ENCODE data around the gene C19orf85. TPM values are rescaled to one million over a fixed set of nuclear protein-coding genes. Genes with fewer than 3 reads are reported as not detected.
A peak's percentile ranks its signal among the peaks of the same experiment; 100 is the strongest.

C19orf85 gene
- total RNA-seq, 1 donor from 2014 or later: not detected

DNA sequence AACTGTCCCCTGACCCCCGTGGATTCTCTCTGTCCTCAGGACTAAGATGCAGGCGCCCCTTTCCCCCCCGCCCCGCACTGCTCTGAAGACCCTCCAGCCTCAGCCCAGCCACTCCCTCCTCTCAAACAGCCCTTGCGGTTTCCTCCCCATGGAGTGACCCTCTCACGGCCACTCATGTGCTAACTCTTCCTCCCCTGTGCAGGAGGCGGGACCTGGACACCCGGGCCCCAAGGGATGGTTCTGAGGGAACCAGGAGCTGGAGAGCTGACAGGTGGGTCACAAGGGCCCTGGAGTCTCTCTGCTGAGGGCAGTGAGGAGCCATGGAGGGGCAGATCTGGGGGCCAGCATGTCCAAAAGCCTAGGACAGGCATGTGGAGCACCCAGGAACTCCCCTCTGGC lies 5.0 kb downstream of the C19orf85 start:
- H3K9me3 Mint-ChIP-seq: no peaks in the 10 kb centered on the region
- H3K27ac Mint-ChIP-seq: no peak overlapping the region
- H3K36me3 ChIP-seq: no peaks in the 10 kb centered on the region
- no peak overlapping the region for H3K27ac ChIP-seq
- no peak overlapping the region for H3K4me3 ChIP-seq
- H3K4me3 Mint-ChIP-seq: peak overlapping the region; percentile 87
- no peak overlapping the region for H2AFZ ChIP-seq (replicated peaks)
- H4K20me1 ChIP-seq (ENCODE audit: low read depth): peaks cover under 1% of the 10 kb centered on the region
- H3K79me2 ChIP-seq (ENCODE audit: low read depth): no peaks in the 10 kb centered on the region
- DNase-seq (ENCODE audit: low spot score): no peak
- no peaks in the 10 kb centered on the region for H3K9me3 ChIP-seq (ENCODE audit: low read depth)
- peaks cover 38% of the 10 kb centered on the region for H3K4me1 Mint-ChIP-seq
- no peaks in the 10 kb centered on the region for H3K27me3 ChIP-seq
- TF ChIP-seq EZH2phosphoT487 (IDR thresholded peaks at IDR 0.05) (no peak), EZH2 (IDR thresholded peaks at IDR 0.05) (no peak)
- TF ChIP-seq, protein P1, sequence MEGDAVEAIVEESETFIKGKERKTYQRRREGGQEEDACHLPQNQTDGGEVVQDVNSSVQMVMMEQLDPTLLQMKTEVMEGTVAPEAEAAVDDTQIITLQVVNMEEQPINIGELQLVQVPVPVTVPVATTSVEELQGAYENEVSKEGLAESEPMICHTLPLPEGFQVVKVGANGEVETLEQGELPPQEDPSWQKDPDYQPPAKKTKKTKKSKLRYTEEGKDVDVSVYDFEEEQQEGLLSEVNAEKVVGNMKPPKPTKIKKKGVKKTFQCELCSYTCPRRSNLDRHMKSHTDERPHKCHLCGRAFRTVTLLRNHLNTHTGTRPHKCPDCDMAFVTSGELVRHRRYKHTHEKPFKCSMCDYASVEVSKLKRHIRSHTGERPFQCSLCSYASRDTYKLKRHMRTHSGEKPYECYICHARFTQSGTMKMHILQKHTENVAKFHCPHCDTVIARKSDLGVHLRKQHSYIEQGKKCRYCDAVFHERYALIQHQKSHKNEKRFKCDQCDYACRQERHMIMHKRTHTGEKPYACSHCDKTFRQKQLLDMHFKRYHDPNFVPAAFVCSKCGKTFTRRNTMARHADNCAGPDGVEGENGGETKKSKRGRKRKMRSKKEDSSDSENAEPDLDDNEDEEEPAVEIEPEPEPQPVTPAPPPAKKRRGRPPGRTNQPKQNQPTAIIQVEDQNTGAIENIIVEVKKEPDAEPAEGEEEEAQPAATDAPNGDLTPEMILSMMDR (IDR thresholded peaks at IDR 0.05): no peak
- peaks cover 8% of the 10 kb centered on the region for H3K27me3 Mint-ChIP-seq (ENCODE audit: insufficient read depth, low read depth)
- peaks cover 18% of the 10 kb centered on the region for H3K4me1 ChIP-seq
- peak overlapping the region; percentile 71 for H3K4me2 ChIP-seq
- H3K9ac ChIP-seq: no peak overlapping the region
- peaks cover 27% of the 10 kb centered on the region for H3F3A ChIP-seq (ENCODE audit: low read depth)
- no peaks in the 10 kb centered on the region for H3K36me3 Mint-ChIP-seq

GRCh38 chr19:55457683-55458457 lies 6.7 kb downstream of the C19orf85 start:
- Histone ChIP-seq H3K4me1 (peaks cover 12% of the 10 kb centered on the region), H3K9me3 (ENCODE audit: low read depth) (no peaks in the 10 kb centered on the region), H3K79me2 (ENCODE audit: low read depth) (no peaks in the 10 kb centered on the region), H3K4me3 (no peak overlapping the region), H4K20me1 (ENCODE audit: low read depth) (peaks cover 10% of the 10 kb centered on the region), H3K9ac (no peak overlapping the region), H2AFZ (replicated peaks) (no peak overlapping the region), H3K36me3 (no peaks in the 10 kb centered on the region), H3K4me2 (no peak overlapping the region), H3K27ac (no peak overlapping the region), H3F3A (ENCODE audit: low read depth) (peaks cover 39% of the 10 kb centered on the region), H3K27me3 (peaks cover 6% of the 10 kb centered on the region)
- peak overlapping the region; percentile 67 for H3K4me3 Mint-ChIP-seq
- peaks cover 41% of the 10 kb centered on the region for H3K4me1 Mint-ChIP-seq
- H3K36me3 Mint-ChIP-seq: no peaks in the 10 kb centered on the region
- DNase-seq (ENCODE audit: low spot score): no peak
- H3K27me3 Mint-ChIP-seq (ENCODE audit: insufficient read depth, low read depth): peaks cover 12% of the 10 kb centered on the region
- TF ChIP-seq EZH2phosphoT487 (IDR thresholded peaks at IDR 0.05): no peak
- TF ChIP-seq, protein P1 (IDR thresholded peaks at IDR 0.05): no peak
- TF ChIP-seq EZH2 (IDR thresholded peaks at IDR 0.05): no peak
- no peaks in the 10 kb centered on the region for H3K9me3 Mint-ChIP-seq
- no peak overlapping the region for H3K27ac Mint-ChIP-seq

DNA sequence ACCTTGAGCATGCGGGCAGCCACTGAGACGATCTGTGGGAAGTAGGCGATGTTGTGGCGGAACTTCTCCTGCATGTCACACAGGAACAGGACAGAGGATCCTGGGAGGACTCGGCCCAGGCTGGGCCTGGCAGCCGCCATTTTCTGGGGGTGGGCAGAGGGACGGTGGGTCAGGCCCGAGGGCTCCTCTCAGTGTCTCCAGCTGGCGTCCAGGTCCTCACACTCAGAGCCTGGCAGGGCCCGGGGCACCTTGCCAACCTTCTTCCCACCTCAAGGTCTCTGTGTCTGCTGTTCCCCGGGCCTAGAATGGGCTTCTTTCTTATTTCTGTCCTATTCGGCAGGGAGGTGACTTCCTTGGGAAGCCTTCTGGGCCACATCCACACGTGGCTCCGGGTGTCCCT lies 8.2 kb downstream of the C19orf85 start:
- TF ChIP-seq, protein P1 (IDR thresholded peaks at IDR 0.05): no peak
- TF ChIP-seq EZH2phosphoT487 (IDR thresholded peaks at IDR 0.05) (no peak), EZH2 (IDR thresholded peaks at IDR 0.05) (no peak)
- Mint-ChIP-seq H3K4me3 (no peak overlapping the region), H3K27ac (no peak overlapping the region), H3K4me1 (peaks cover 39% of the 10 kb centered on the region), H3K36me3 (no peaks in the 10 kb centered on the region), H3K27me3 (ENCODE audit: insufficient read depth, low read depth) (peaks cover 14% of the 10 kb centered on the region), H3K9me3 (no peaks in the 10 kb centered on the region)
- H3K4me3 ChIP-seq: no peak overlapping the region
- no peak overlapping the region for H3K9ac ChIP-seq
- H3K4me2 ChIP-seq: no peak overlapping the region
- H3K4me1 ChIP-seq: peaks cover 23% of the 10 kb centered on the region
- H3K27ac ChIP-seq: no peak overlapping the region
- no peaks in the 10 kb centered on the region for H3K36me3 ChIP-seq
- H3F3A ChIP-seq (ENCODE audit: low read depth): peaks cover 30% of the 10 kb centered on the region
- no peaks in the 10 kb centered on the region for H3K79me2 ChIP-seq (ENCODE audit: low read depth)
- H3K27me3 ChIP-seq: peaks cover 21% of the 10 kb centered on the region
- H3K9me3 ChIP-seq (ENCODE audit: low read depth): no peaks in the 10 kb centered on the region
- H4K20me1 ChIP-seq (ENCODE audit: low read depth): peaks cover 20% of the 10 kb centered on the region
- H2AFZ ChIP-seq (replicated peaks): no peak overlapping the region
- DNase-seq (ENCODE audit: low spot score): no peak
